GM18951 (cell line): ENCODE data around the gene CD276.

Source experiments
- POLR2A ChIP-seq: IDR thresholded peaks from 4 replicates; pipeline ENCODE4 v1.6.1; 2011; ENCODE audit warnings: mild to moderate bottlenecking; ENCODE audit not compliant: insufficient read length, insufficient read depth; ENCODE audit errors: extremely low read depth
- in situ Hi-C: fragments of 300-500 bp; cut with MboI; formaldehyde crosslinking; loops from one replicate; pipeline ENCODE4 v1.12.0; 2022; ENCODE audit warnings: low sequenced_read_pairs, mixed read lengths, inconsistent platforms; ENCODE audit not compliant: unreplicated experiment

The CD276 gene

GRCh38 chr15:73679964-73680363 is 4.2 kb upstream of the CD276 start:
- TF ChIP-seq POLR2A: no peak
- in situ Hi-C loops: no loop called here

GRCh38 chr15:73680549-73680948 is 3.6 kb upstream of the CD276 start:
- no peak for TF ChIP-seq POLR2A
- in situ Hi-C loops: no loop called here

- in situ Hi-C loops: no loop called here
- TF ChIP-seq POLR2A: no peak
Observed at GRCh38 chr15:73681063-73681462, 3.1 kb upstream of the CD276 start.

GRCh38 chr15:73681856-73682599 is 2.2 kb upstream of the CD276 start:
- in situ Hi-C loops: no loop called here
- no peak for TF ChIP-seq POLR2A

GRCh38 chr15:73682600-73683090 is 1.5 kb upstream of the CD276 start:
- in situ Hi-C loops: no loop called here

GRCh38 chr15:73683257-73683776 is 866 bp upstream of the CD276 start:
- in situ Hi-C loops: no loop called here
- TF ChIP-seq POLR2A: no peak

More at GRCh38 chr15:73682600-73683090, 1.5 kb upstream of the CD276 start:
- TF ChIP-seq POLR2A: no peak

- TF ChIP-seq POLR2A: no peak
- in situ Hi-C loops: no loop called here
Observed at GRCh38 chr15:73684581-73685455, 635 bp downstream of the CD276 start.

GRCh38 chr15:73685981-73686380 is 1.8 kb downstream of the CD276 start:
- in situ Hi-C loops: no loop called here
- TF ChIP-seq POLR2A: no peak

GRCh38 chr15:73686781-73687256 is 2.6 kb downstream of the CD276 start:
- no peak for TF ChIP-seq POLR2A
- in situ Hi-C loops: no loop called here

- in situ Hi-C loops: no loop called here
- no peak for TF ChIP-seq POLR2A
Observed at GRCh38 chr15:73687351-73687750, 3.2 kb downstream of the CD276 start.

- TF ChIP-seq POLR2A: no peak
- in situ Hi-C loops: no loop called here
Observed at GRCh38 chr15:73688455-73688854, 4.3 kb downstream of the CD276 start.

- TF ChIP-seq POLR2A: no peak
- in situ Hi-C loops: no loop called here
Observed at GRCh38 chr15:73691396-73691795, 7.2 kb downstream of the CD276 start.

GRCh38 chr15:73694419-73694818 is 10.2 kb downstream of the CD276 start:
- in situ Hi-C loops: no loop called here
- TF ChIP-seq POLR2A: no peak
